GM19193 (cell line): Measurements from ENCODE around the gene NPTX1.

ENCODE experiments used
- POLR2A ChIP-seq: IDR thresholded peaks from 4 replicates; pipeline ENCODE4 v1.6.1; 2011; ENCODE audit not compliant: insufficient read depth, insufficient read length; ENCODE audit errors: extremely low read depth

The NPTX1 gene

GRCh38 chr17:80463784-80464400 is 12.5 kb downstream of the NPTX1 start:
- no peak for TF ChIP-seq POLR2A

DNA sequence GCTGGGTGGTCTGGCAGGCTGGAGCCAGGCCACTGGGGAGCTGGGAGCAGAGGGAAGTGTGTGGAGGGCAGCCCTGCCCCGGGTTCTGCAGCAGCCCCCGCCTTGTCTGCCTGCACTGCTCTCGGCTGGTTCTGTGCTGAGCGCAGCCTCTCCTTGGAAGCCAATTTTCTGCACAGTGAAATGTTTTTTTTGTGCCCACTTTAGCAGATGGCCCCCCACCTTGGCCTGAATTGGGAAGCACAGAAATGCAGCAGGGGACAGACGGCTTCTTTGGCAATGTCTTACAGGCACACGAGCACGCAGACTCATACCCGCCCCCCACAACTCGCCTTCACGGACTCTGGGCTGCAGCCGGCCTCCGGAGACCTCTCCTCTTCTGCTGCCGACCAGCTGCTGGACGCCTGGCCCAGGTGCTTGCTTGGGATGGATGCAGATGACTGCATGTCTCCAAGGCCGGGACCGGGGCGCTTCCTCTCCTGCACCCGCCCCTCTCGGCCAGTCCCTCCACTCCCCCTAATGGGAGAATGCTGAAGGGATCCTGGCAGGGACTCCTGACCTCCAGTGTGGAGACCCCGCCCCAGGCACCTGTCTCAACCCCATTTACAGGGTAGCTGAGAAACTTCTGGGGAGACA is 14.8 kb downstream of the NPTX1 start:
- no peak for TF ChIP-seq POLR2A

GRCh38 chr17:80460429-80460834 is 16.0 kb downstream of the NPTX1 start:
- TF ChIP-seq POLR2A: no peak

DNA sequence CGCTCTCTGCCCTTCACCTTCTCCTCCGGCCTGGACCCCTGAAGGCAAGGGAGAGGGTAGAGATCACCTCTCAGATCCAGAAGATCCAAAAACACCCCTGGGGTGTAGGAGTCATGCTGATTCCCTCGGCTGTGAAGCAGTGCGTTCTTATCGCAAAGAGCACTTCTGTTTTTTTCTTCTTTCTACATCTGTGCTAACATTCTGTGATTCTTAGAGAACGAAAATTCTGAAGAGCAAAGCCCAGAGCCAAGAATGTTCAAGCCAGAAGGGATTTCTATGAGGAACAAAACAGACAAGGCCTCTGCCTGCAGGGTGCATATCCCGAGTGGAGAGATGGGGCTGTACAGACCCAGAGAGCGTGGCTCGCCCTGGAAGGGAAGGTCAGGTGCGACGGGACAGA is 17.2 kb downstream of the NPTX1 start:
- no peak for TF ChIP-seq POLR2A

- TF ChIP-seq POLR2A: no peak
Measured at GRCh38 chr17:80458016-80458415, 18.4 kb downstream of the NPTX1 start.

- no peak for TF ChIP-seq POLR2A
Measured at GRCh38 chr17:80457236-80457856, 19.1 kb downstream of the NPTX1 start.

DNA sequence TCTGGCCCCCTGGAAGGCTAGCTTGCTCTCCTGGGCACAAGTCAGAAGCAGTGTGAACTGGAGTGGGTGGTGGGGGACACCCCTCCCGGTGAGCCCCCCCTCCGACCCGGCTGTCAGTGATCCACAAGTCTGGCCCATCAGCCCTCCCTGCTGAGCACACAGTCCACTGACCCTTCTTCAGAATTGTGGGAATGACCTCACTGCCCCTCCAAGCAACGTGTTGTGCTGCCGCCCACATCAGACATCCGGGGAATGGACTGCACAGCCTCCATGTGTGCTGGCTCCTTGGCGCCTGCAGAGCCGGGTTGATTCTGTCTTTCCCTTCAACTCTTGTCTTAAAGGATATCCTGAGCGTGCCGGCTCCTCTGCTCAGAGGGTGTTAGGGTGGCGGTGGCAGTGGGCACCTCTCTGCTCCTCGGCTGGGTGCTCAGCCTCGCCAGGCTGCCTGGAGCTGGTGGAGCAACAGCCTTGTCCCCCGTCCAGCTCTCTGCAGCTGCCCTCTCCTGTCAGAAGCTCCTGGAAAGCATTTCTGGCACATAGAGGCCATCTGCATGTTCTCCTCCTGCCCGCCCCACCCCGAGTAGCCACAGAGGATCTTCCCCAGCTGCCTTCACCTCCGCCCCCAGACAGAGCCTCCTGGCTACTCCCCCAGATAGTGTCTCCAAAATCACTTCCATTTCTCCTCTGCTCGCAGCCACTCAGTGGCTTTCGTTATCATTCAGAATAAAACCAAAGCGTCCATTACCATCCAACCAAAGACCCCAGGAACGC is 19.8 kb downstream of the NPTX1 start:
- no peak for TF ChIP-seq POLR2A

- no peak for TF ChIP-seq POLR2A
Measured at GRCh38 chr17:80455784-80456183, 20.6 kb downstream of the NPTX1 start.

DNA sequence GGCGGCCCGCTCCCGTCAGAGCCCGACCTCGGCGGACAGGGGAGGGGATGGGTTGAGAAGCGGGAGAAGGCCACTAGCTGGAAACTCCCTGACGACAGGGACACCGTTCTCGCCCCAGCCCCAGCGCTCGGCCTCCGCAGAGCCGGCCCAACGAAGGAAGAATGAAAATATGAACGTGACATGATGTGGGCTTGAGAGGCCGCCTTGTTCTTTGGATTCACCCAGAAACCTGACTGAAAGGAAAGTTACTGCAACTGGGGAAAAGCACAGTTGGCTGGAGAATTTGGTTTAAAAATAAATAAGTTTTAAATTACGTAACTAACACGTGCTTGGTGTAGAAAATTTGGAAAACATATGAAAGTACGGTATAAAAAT is 21.1 kb downstream of the NPTX1 start:
- no peak for TF ChIP-seq POLR2A

- peak; percentile 92 for TF ChIP-seq POLR2A
Measured at GRCh38 chr17:80454557-80455335, 21.7 kb downstream of the NPTX1 start.

DNA sequence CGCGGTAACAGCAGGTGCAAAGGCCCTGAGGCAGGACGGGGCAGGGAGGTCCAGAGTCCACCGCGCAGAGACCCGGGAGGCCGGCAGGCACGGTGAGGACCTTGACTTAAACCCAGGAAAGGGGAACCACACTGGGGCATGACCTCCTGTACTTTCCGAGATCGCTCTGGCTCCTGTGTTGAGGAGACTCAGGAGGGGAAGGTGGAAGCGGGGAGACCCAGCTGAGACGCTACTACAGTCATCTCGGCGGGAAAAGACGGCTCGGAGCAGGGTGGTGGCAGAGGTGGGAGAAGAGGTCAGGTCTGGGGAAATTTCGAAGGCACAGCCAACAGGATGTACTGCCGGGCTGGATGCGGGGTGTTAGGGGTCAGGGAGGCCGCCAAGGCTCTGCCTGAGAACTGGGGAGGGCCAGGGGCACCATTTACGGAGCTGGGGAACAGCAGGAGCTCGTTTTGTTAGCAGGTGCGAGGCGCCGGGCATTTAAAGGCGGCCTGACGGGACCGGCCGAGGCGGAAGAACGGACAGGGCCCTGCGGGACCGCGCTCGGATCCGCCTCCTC is 22.3 kb downstream of the NPTX1 start:
- TF ChIP-seq POLR2A: no peak

DNA sequence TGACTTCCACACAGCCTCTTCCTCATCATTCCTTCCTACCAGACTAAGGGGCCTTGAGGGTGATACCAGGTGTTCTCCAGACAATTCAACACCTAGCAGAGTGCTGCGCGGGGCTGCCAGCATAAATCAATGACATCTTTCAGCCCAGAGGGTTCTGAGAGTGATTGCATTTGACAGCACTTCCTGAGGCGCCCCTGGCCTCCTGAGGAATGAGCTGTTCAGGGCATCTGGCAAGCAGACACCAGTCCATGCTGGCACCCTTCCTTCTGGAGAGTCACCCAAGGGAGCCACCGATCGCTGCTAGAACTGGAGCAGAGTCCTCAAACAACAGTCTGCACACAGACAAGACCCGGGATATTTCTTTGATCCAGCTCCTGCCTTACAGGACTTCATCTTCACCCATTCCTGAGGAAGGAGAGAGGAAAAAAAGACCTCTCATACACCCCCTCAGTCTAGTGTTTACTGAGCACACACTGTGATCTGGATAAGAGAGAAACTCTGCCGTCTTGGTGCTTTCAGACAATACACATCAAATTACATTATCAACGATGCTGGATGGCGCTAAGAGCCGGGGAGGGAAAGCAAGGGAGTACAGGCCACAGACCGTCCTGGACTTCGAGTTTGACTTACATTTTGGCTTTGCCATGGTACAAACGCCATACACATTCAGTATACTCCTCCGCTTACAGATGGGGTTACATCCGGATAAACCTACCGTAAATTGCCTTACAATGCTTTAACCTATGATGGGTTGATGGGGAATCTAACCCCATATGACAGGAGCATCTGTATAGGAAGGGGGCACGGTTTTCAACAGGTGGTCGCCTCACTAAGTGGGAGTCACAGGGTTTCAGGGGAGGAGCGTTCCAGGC is 23.0 kb downstream of the NPTX1 start:
- no peak for TF ChIP-seq POLR2A

DNA sequence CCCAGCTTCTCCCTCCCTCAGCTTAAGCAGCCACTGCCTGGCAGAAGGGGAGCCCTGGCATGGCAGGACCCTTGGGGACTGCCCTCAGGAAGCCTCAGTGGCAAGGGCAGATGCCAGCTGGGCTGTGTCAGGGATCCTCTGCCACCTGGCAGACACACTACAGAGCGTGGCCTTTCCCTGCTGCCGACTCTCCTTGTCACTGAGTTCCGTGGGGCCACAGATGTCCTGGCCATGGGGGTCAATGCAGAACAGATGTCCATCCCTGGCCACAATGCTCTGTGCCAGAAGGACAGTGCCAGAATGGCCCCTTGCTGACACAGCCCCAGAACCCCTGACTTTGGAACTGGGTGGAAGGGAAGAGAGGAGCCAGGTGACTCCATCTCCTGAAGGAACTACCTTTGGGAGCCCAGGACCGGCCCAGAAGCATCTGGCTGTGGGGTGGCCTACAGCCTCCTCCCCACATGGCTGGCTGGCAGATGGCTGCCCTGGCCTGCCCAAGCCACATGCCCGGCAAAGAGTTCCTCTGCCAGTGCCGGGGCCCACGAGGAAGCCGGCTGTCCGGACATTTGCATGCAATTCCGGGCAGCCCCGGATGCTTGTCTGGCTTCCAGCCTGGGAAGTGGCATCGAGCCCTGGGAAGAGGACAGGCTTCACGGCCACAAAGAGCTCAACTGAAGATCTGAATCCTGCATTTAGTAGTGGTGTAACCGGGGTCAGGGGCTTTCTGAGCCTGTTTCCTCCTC is 24.1 kb downstream of the NPTX1 start:
- TF ChIP-seq POLR2A: no peak

DNA sequence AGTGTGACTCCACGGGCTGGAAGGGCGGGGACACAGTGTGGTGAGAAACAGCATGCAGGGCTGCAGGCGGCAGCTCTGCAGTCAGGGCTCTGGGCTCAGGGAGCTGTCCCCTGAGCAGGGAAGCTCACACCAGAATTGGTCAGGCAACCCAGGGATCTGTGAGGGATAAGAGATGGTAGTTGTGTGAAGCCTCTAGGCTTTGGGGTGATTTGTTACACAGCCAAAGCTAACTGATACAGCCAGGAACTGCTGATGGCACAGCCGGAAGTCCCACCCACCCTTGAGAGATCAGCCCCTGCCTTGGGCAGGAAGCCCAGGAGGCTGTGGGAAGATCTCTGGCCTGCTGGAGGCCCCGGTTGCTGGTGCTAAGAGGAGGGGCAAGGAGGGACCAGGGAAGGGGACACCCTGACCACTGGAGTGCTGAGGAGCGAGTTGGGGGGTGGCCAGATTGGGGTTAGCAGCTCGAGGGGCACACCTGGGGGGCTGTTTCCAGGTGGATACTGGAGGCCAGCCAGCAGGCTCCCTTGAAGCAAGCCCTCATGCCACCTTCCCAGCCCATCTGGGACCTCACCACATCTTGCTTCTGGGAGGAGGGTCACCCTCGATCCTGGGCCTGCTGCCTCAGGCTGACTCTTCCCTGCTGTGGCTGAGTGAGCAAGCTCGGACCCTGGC is 25.2 kb downstream of the NPTX1 start:
- TF ChIP-seq POLR2A: no peak
